GM23248 (cell line): ENCODE data around the gene IL10RB. TPM values are rescaled to one million over a fixed set of nuclear protein-coding genes. Genes with fewer than 3 reads are reported as not detected.
"Not testable (repeated sequence)": the region's sequence is repeated elsewhere in the genome, so short reads cannot be mapped to it uniquely, and the experiment has no call there.

ENCODE experiments used
- DNase-seq: peaks from one replicate; pipeline ENCODE4 v3.0.0-alpha.2; 2015
- H2AFZ ChIP-seq: fragments of 200-600 bp; sonication (generic); 2 replicates; pipeline ENCODE4 v1.6.1; 2016; ENCODE audit warnings: antibody characterized with exemption
- H3F3A ChIP-seq: fragments of 200-600 bp; sonication (generic); 2 replicates; pipeline ENCODE4 v1.6.1; 2016; ENCODE audit warnings: mild to moderate bottlenecking, antibody characterized with exemption, mixed run types; ENCODE audit not compliant: insufficient read depth
- H3K27ac ChIP-seq: fragments of 200-600 bp; sonication (generic); 2 replicates; pipeline ENCODE4 v1.5.1; 2016; ENCODE audit warnings: mild to moderate bottlenecking
- H3K27me3 ChIP-seq: fragments of 200-600 bp; sonication (generic); replicated peaks from 2 replicates; pipeline ENCODE4 v1.6.1; 2016; ENCODE audit warnings: mild to moderate bottlenecking; ENCODE audit not compliant: insufficient read depth
- H3K36me3 ChIP-seq: fragments of 200-600 bp; sonication (generic); 2 replicates; pipeline ENCODE4 v1.6.1; 2016; ENCODE audit warnings: low read depth, mild to moderate bottlenecking
- H3K4me1 ChIP-seq: fragments of 200-600 bp; sonication (generic); 2 replicates; pipeline ENCODE4 v1.6.1; 2016; ENCODE audit warnings: mild to moderate bottlenecking; ENCODE audit not compliant: insufficient read depth
- H3K4me2 ChIP-seq: fragments of 200-600 bp; sonication (generic); one replicate; pipeline ENCODE4 v1.6.1; 2016; ENCODE audit warnings: mild to moderate bottlenecking; ENCODE audit not compliant: unreplicated experiment
- H3K4me3 ChIP-seq: fragments of 200-600 bp; sonication (generic); 2 replicates; pipeline ENCODE4 v1.5.1; 2016; ENCODE audit warnings: mild to moderate bottlenecking
- H3K79me2 ChIP-seq: fragments of 200-600 bp; sonication (generic); 2 replicates; pipeline ENCODE4 v1.6.1; 2016; ENCODE audit warnings: mild to moderate bottlenecking; ENCODE audit not compliant: insufficient read depth
- H3K9ac ChIP-seq: fragments of 200-600 bp; sonication (generic); 2 replicates; pipeline ENCODE4 v1.6.1; 2016; ENCODE audit warnings: mild to moderate bottlenecking
- H3K9me2 ChIP-seq: fragments of 200-600 bp; sonication (generic); 2 replicates; pipeline ENCODE4 v1.6.1; 2016; ENCODE audit warnings: mixed run types, mild to moderate bottlenecking, moderate library complexity; ENCODE audit not compliant: insufficient read depth
- H3K9me3 ChIP-seq: fragments of 200-600 bp; sonication (generic); one replicate; pipeline ENCODE4 v1.6.1; 2017; ENCODE audit warnings: low read depth
- H4K20me1 ChIP-seq: fragments of 200-600 bp; sonication (generic); 2 replicates; pipeline ENCODE4 v1.6.0; 2016; ENCODE audit not compliant: insufficient read depth
- EZH2 ChIP-seq: fragments of 200-600 bp; sonication (generic); IDR thresholded peaks from 2 replicates; pipeline ENCODE4 v1.6.1; 2018; ENCODE audit warnings: antibody characterized with exemption, mild to moderate bottlenecking; ENCODE audit not compliant: insufficient read depth, poor library complexity, severe bottlenecking
- EZH2phosphoT487 ChIP-seq: fragments of 200-600 bp; sonication (generic); IDR thresholded peaks from 2 replicates; pipeline ENCODE4 v1.6.1; 2018; ENCODE audit warnings: antibody characterized with exemption, moderate library complexity, mild to moderate bottlenecking, low read depth; ENCODE audit not compliant: insufficient read depth
- WGBS, 2 experiments: methylation state at CpG; one replicate each; pipeline ENCODE4 v1.1.6; 2015 to 2017; ENCODE audit warnings: low lambda C conversion rate in 2 of 2, low coverage in 1 of 2; ENCODE audit errors: missing lambda C conversion rate in 2 of 2; 5-methylcytosine and 5-hydroxymethylcytosine counted together
- in situ Hi-C: fragments of 300-500 bp; cut with MboI; formaldehyde crosslinking; loops from 2 replicates; pipeline ENCODE4 v1.15.0; 2020
- polyA plus RNA-seq: library from polyadenylated mRNA; unstranded; fragments of >200 nt; fragmentation: Nextera tagmentation; extraction: Ambion mirVana; gene quantifications from 2 replicates; pipeline ENCODE4 v1.2.1, GENCODE V29; 2016
- total RNA-seq: library from RNA; depleted of rRNA; stranded (reverse); fragments of >200 nt; shearing (Covaris generic); gene quantifications from 2 replicates; pipeline ENCODE4 v1.2.3, GENCODE V29; 2014; rRNA removed

The IL10RB gene
- 49.3 and 50.6 TPM in 2 replicates for total RNA-seq
- polyA plus RNA-seq, result 52.4 and 56.8 TPM in 2 replicates

DNA sequence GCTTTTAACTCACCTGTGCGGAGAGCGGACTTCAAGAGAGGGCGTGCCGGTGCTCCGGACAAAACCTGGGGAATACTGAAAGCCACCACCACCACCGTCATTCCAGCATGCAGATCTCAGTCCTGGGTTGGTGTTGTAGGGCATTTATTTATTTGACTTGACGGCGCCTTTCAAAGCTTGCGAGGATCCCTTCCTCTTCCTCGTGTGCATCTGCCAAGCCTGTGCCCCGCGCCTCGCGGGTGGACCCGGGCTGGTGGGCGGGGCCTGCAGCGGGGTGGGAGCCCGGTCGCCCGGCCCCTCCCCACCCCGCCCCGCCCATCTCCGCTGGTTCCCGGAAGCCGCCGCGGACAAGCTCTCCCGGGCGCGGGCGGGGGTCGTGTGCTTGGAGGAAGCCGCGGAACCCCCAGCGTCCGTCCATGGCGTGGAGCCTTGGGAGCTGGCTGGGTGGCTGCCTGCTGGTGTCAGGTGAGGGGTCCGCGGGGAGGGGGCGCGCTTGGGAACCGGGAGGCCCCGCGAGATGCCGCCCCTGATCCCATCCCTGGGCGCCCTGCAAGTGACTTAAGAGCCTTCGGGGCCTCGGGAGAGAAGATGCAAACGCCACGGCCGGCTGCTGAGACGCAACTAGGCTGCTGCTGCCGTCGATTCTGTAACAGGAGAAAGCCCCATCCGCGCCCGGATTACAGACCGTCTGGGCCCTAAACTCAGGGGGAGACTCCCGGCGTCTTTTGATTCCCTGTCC is at the start of gene IL10RB:
Gene IL10RB (plus strand): TSS at position 318 of the 739 bp plus-strand sequence. CDS start 99 bp downstream, at position 417.
- Histone ChIP-seq H3K27me3 (no peaks in the 10 kb centered on the region), H3K4me2 (peak within 1 kb of the TSS; percentile 95), H3K9me2 (no peaks in the 10 kb centered on the region), H3K36me3 (0 out of 2 replicates have a peak, but pooled peaks cover 8% of the 10 kb centered on the region), H3K4me3 (peak within 1 kb of the TSS; percentile 95), H3F3A (no peaks in the 10 kb centered on the region), H4K20me1 (no peaks in the 10 kb centered on the region), H2AFZ (peak within 1 kb of the TSS; percentile 92), H3K79me2 (peaks cover 19% of the 10 kb centered on the region), H3K27ac (peak within 1 kb of the TSS; percentile 39; the same call in 1 of the 2 replicates), H3K9ac (peak within 1 kb of the TSS; percentile 92), H3K4me1 (no peaks in the 10 kb centered on the region), H3K9me3 (no peaks in the 10 kb centered on the region)
- no peak for TF ChIP-seq EZH2phosphoT487
- no peak for TF ChIP-seq EZH2
- DNase-seq, result peak; percentile 82
- WGBS, 2 experiments, result 1 to 3% methylated on average over 40 to 58 of the region's 60 CpGs
- in situ Hi-C loops, result no loop called here

DNA sequence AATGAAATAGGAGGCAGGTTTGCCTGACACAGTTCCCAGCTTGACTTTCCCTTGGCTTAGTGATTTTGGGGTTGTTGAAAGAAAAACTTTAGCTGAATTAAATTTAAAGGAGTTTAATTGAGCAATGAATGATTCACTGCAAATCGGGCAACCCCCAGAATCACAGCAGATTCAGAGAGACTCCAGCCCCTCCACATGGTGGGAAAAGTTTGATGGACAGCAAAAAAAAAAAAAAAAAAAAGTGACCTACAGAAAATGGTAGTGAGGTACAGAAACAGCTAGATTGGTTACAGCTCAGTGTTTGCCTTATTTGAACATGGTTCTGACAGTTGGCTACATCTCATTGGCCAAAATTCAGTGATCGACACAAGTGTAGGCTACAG is 49.0 kb upstream of the IL10RB start:
- Histone ChIP-seq H3K36me3 (no peaks in the 10 kb centered on the region), H3K4me3 (no peak overlapping the region), H3K4me2 (no peak overlapping the region), H3K9me2 (no peaks in the 10 kb centered on the region), H3K9ac (no peak overlapping the region), H3K4me1 (peaks cover 4% of the 10 kb centered on the region), H4K20me1 (no peaks in the 10 kb centered on the region), H3K27ac (no peak overlapping the region), H2AFZ (no peak overlapping the region), H3K79me2 (no peaks in the 10 kb centered on the region), H3F3A (0 out of 2 replicates have a peak, but pooled peaks cover 4% of the 10 kb centered on the region), H3K27me3 (no peaks in the 10 kb centered on the region), H3K9me3 (no peaks in the 10 kb centered on the region)
- in situ Hi-C loops, result no loop called here
- 63 to 64% methylated on average over 2 of the region's 2 CpGs for WGBS, 2 experiments
- DNase-seq, result no peak
- TF ChIP-seq EZH2phosphoT487 (no peak), EZH2 (no peak)

DNA sequence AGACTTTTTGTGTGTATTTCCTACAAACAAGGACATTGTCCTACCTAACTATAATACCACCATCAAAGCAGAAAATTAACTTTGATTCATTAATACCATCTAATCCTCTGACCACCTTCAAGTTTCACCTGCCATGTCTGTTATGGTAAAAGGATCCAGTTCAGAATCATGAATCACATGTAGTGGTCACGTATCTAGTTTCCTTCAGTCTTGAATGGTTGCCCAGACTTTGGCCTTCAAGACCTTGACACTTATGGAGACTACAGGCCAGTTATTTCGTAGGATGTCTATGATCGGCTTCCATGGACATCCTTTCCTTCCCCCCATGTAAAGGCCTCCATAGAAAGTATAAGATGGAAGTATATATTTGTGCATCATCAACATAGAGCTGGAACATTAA is 46.9 kb upstream of the IL10RB start:
- Histone ChIP-seq H3K27me3 (no peaks in the 10 kb centered on the region), H3K9ac (no peak overlapping the region), H3K4me2 (no peak overlapping the region), H3K4me1 (no peaks in the 10 kb centered on the region), H3K9me3 (no peaks in the 10 kb centered on the region), H3K36me3 (no peaks in the 10 kb centered on the region), H3K27ac (no peak overlapping the region), H3K79me2 (no peaks in the 10 kb centered on the region), H3K9me2 (no peaks in the 10 kb centered on the region), H2AFZ (no peak overlapping the region), H3F3A (no peaks in the 10 kb centered on the region), H3K4me3 (no peak overlapping the region), H4K20me1 (no peaks in the 10 kb centered on the region)
- no peak for DNase-seq
- TF ChIP-seq EZH2phosphoT487 (no peak), EZH2 (no peak)
- in situ Hi-C loops, result no loop called here
- WGBS, 2 experiments, result 67 to 80% methylated on average over 3 of the region's 3 CpGs

DNA sequence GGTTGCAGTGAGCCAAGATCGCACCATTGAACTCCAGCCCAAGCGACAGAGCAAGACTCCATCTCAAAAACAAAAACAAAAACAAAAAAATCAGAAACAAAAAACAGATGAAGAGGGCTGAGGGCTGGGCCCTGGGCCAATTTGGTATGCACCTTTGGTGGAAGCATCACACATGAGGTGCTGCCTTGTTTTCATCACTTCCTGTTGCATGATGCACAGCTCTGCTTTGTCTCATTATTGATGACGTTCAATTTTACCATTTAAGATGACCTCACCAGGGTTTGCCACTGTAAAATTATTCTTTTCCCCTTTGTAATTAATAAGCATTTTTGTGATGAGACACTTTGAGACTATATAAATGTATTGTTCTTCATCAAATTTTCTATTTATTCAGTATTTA is 46.2 kb upstream of the IL10RB start:
- no peak for DNase-seq
- H3K27me3 ChIP-seq, result no peaks in the 10 kb centered on the region
- no peaks in the 10 kb centered on the region for H3F3A ChIP-seq
- H3K4me3 ChIP-seq, result no peak overlapping the region
- no peak overlapping the region for H3K4me2 ChIP-seq
- H3K9me2 ChIP-seq, result no peaks in the 10 kb centered on the region
- no peak overlapping the region for H2AFZ ChIP-seq
- in situ Hi-C loops, result no loop called here
- no peaks in the 10 kb centered on the region for H4K20me1 ChIP-seq
- no peaks in the 10 kb centered on the region for H3K36me3 ChIP-seq
- H3K9ac ChIP-seq, result no peak overlapping the region
- H3K79me2 ChIP-seq, result no peaks in the 10 kb centered on the region
- no peaks in the 10 kb centered on the region for H3K9me3 ChIP-seq
- no peaks in the 10 kb centered on the region for H3K4me1 ChIP-seq
- 91 to 98% methylated on average over 3 of the region's 3 CpGs for WGBS, 2 experiments
- no peak overlapping the region for H3K27ac ChIP-seq
- TF ChIP-seq EZH2 (no peak), EZH2phosphoT487 (no peak)

GRCh38 chr21:33225376-33225775 is 40.8 kb upstream of the IL10RB start:
- H3K79me2 ChIP-seq, H3K9me2 ChIP-seq, DNase-seq, H2AFZ ChIP-seq, H3K4me3 ChIP-seq, H3K27ac ChIP-seq, H3K4me2 ChIP-seq, in situ Hi-C loops, H3K4me1 ChIP-seq, H3K9ac ChIP-seq, H3K36me3 ChIP-seq, H3K9me3 ChIP-seq, H3K27me3 ChIP-seq, H4K20me1 ChIP-seq, H3F3A ChIP-seq: not testable (repeated sequence)
- WGBS, 2 experiments, result 62 to 78% methylated on average over 3 of the region's 3 CpGs
